Parathyroid adenoma (tissue), 2 donors: ENCODE measurements around the gene SLC7A1.

ENCODE experiments used
- H2AFZ ChIP-seq: fragments of 300-600 bp; sonication (generic); one replicate; pipeline ENCODE4 v1.7.0; 2017; ENCODE audit warnings: antibody characterized with exemption, mild to moderate bottlenecking
- H3K27ac ChIP-seq: fragments of 300-600 bp; sonication (generic); one replicate; pipeline ENCODE4 v1.7.0; 2017
- H3K27me3 ChIP-seq: fragments of 300-600 bp; sonication (generic); one replicate; pipeline ENCODE4 v1.7.0; 2017; ENCODE audit warnings: low read length; ENCODE audit not compliant: control insufficient read depth, insufficient read depth
- H3K36me3 ChIP-seq: fragments of 300-600 bp; sonication (generic); one replicate; pipeline ENCODE4 v1.7.0; 2017; ENCODE audit warnings: low read length; ENCODE audit not compliant: control insufficient read depth, insufficient read depth
- H3K4me1 ChIP-seq: fragments of 300-600 bp; sonication (generic); one replicate; pipeline ENCODE4 v1.7.0; 2017; ENCODE audit warnings: control low read depth
- H3K4me2 ChIP-seq: fragments of 300-600 bp; sonication (generic); one replicate; pipeline ENCODE4 v1.7.0; 2017; ENCODE audit warnings: low read length
- H3K4me3 ChIP-seq: fragments of 300-600 bp; sonication (generic); one replicate; pipeline ENCODE4 v1.7.0; 2017; ENCODE audit warnings: low read depth, low read length
- H3K79me2 ChIP-seq: fragments of 300-600 bp; sonication (generic); one replicate; pipeline ENCODE4 v1.7.0; 2017; ENCODE audit warnings: control low read depth
- H3K9ac ChIP-seq: fragments of 300-600 bp; sonication (generic); one replicate; pipeline ENCODE4 v1.7.0; 2017; ENCODE audit warnings: mild to moderate bottlenecking
- H3K9me3 ChIP-seq: fragments of 300-600 bp; sonication (generic); one replicate; pipeline ENCODE4 v1.7.0; 2017; ENCODE audit warnings: low read length; ENCODE audit not compliant: control insufficient read depth
- TF ChIP-seq, protein P1 (sequence below): fragments of 300-600 bp; sonication (generic); IDR thresholded peaks from one replicate; pipeline ENCODE4 v1.7.0; 2017; ENCODE audit warnings: antibody characterized with exemption, mild to moderate bottlenecking
- donor health status: primary hyperparathyroidism.

SLC7A1 gene

DNA sequence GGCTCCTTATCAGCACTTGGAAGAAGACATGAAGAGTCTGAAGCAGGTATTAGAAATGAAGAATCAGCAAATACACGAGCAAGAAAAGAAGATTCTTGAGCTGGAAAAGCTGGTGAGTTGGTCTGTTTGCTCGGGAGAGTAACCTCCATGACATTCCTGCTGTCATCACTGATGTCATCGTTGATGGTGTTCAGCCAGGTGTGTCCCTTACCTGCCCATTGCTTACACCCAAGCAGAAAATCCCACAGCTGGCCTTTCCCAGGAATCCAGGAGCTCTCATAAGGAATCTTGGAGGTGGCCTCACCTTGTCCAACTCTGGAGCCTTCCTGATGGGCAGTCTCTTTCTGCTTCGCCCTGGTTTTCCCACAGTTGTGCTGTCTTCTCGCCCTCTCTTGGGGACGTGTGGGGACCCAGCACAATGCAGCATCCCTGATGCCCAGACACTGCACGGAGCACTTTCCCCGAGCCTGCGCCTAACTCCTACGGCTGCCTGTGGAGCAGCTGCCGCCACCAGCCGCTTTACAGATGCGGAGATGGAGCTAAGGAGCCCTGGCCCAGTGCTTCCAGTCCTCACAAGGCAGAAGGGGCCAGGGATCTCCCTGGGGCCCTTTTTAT is 97.0 kb downstream of the SLC7A1 start:
- Histone ChIP-seq H3K4me3 (no peak overlapping the region), H3K79me2 (no peaks in the 10 kb centered on the region), H3K9ac (no peak overlapping the region), H2AFZ (no peak overlapping the region), H3K27ac (no peak overlapping the region), H3K36me3 (no peaks in the 10 kb centered on the region), H3K4me2 (no peak overlapping the region), H3K4me1 (no peaks in the 10 kb centered on the region), H3K27me3 (no peaks in the 10 kb centered on the region), H3K9me3 (no peaks in the 10 kb centered on the region)
- TF ChIP-seq, protein P1, sequence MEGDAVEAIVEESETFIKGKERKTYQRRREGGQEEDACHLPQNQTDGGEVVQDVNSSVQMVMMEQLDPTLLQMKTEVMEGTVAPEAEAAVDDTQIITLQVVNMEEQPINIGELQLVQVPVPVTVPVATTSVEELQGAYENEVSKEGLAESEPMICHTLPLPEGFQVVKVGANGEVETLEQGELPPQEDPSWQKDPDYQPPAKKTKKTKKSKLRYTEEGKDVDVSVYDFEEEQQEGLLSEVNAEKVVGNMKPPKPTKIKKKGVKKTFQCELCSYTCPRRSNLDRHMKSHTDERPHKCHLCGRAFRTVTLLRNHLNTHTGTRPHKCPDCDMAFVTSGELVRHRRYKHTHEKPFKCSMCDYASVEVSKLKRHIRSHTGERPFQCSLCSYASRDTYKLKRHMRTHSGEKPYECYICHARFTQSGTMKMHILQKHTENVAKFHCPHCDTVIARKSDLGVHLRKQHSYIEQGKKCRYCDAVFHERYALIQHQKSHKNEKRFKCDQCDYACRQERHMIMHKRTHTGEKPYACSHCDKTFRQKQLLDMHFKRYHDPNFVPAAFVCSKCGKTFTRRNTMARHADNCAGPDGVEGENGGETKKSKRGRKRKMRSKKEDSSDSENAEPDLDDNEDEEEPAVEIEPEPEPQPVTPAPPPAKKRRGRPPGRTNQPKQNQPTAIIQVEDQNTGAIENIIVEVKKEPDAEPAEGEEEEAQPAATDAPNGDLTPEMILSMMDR, result no peak

DNA sequence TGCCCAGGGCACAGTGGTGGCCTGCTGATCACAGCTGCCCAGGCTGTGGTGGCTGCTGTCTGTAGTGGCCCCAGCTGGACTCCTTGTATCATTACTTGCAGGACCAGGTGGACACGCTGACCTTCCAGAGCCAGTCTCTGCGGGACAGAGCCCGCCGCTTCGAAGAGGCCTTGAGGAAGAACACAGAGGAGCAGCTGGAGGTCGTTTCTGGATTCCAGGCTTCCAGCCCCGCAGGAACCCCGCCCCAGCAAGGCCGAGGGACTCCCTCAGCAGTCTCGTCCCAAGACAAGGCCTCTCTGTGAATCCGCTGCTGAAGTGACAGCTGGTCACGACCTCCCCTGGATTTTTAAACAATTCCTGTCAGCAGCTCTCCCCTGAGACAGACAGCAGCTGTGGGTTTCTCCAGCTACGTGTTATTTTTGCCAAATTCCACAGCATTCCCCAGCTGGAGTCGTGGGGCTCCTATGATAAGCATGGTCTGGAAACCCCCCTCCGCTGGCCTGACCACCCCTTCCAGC is 98.3 kb downstream of the SLC7A1 start:
- Histone ChIP-seq H3K27ac (no peak overlapping the region), H3K27me3 (no peaks in the 10 kb centered on the region), H3K9ac (no peak overlapping the region), H3K4me3 (no peak overlapping the region), H3K4me2 (no peak overlapping the region), H3K4me1 (no peaks in the 10 kb centered on the region), H3K36me3 (no peaks in the 10 kb centered on the region), H3K9me3 (no peaks in the 10 kb centered on the region), H3K79me2 (no peaks in the 10 kb centered on the region), H2AFZ (no peak overlapping the region)
- TF ChIP-seq, protein P1, result no peak

DNA sequence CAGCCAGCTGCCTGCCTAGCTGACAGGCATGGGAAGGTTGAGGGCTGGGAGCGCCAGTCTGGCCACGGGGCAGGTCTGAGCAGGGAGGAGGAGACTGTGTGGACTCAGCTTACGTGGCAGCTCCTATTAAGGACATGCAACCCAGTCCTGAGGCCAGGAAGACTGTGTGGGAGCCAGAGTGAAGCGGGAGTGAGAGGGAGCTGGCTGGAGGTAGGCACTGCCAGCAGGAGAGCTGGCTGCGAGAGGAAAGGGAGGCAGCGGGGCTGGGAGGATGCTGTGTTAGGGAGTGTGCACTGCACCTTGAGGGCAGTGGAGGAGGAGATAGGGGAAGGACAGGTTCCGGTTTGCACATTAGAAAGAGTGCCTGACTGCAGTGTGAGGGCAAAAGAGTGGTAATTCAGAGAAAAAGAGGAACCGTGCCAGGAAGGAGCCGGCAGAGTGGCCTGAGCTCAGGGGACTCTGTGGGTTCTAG is 99.2 kb downstream of the SLC7A1 start:
- no peak overlapping the region for H3K4me2 ChIP-seq
- H3K4me1 ChIP-seq, result no peaks in the 10 kb centered on the region
- TF ChIP-seq, protein P1, result no peak
- no peak overlapping the region for H3K9ac ChIP-seq
- no peaks in the 10 kb centered on the region for H3K79me2 ChIP-seq
- H2AFZ ChIP-seq, result peak overlapping the region; percentile 28
- H3K27ac ChIP-seq, result no peak overlapping the region
- H3K27me3 ChIP-seq, result no peaks in the 10 kb centered on the region
- H3K9me3 ChIP-seq, result no peaks in the 10 kb centered on the region
- H3K36me3 ChIP-seq, result no peaks in the 10 kb centered on the region
- H3K4me3 ChIP-seq, result no peak overlapping the region

DNA sequence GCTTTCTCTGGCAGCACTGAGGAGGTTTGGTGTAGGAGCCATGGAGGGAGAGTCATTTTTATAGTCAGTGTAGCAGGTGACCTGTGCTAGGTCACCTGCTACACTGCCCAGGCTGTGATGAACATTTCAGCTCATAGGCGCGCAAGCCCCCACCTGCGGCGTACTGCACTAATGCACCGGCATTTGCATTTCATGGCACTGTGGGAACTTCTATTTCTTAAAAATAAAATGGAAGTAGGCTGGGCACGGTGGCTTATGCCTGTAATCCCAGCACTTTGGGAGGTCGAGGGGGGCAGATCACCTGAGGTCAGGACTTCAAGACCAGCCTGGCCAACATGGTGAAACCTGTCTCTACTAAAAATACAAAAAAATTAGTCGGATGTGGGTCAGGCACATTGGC is 101.0 kb downstream of the SLC7A1 start:
- Histone ChIP-seq H3K4me2 (no peak overlapping the region), H3K4me3 (no peak overlapping the region), H3K79me2 (no peaks in the 10 kb centered on the region), H3K36me3 (no peaks in the 10 kb centered on the region), H2AFZ (no peak overlapping the region), H3K9me3 (no peaks in the 10 kb centered on the region), H3K9ac (no peak overlapping the region), H3K4me1 (no peaks in the 10 kb centered on the region), H3K27me3 (no peaks in the 10 kb centered on the region), H3K27ac (no peak overlapping the region)
- TF ChIP-seq, protein P1, result no peak

DNA sequence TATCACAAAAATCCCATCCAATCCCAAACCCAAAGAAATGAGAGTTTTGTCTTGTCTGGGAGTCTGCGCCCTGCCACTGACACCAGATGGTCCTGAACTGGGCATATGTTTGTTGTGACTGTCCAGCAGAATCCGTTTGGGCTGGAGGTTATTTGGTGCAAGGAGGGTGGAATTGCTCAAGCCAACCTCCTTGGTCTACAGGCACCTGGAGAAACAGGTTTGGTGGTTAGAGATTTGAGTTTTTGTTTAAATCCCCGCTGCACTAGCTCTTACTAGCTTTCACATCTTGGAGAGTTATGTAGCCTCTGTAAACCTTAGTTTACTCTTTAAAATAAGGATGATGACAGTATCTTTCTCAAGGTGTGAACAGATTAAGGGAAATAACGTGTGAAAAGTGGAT is 101.7 kb downstream of the SLC7A1 start:
- no peaks in the 10 kb centered on the region for H3K27me3 ChIP-seq

More for the DNA sequence above, 101.7 kb downstream of the SLC7A1 start:
- Histone ChIP-seq H3K36me3 (no peaks in the 10 kb centered on the region), H3K4me2 (no peak overlapping the region), H3K27ac (no peak overlapping the region), H3K4me1 (no peaks in the 10 kb centered on the region), H2AFZ (no peak overlapping the region), H3K9ac (no peak overlapping the region), H3K79me2 (no peaks in the 10 kb centered on the region), H3K9me3 (no peaks in the 10 kb centered on the region), H3K4me3 (no peak overlapping the region)
- TF ChIP-seq, protein P1, result no peak
